NAMALWA (cell line): ENCODE results near the gene EP300.
"Not testable (repeated sequence)": the region's sequence is repeated elsewhere in the genome, so short reads cannot be mapped to it uniquely, and the experiment has no call there.

Experiments used
- DNase-seq: peaks from one replicate; pipeline ENCODE4 v3.0.0-alpha.2; 2015; ENCODE audit warnings: low spot score

EP300 gene

GRCh38 chr22:41152902-41153301 is 60.5 kb downstream of the EP300 start:
- no peak for DNase-seq

- no peak for DNase-seq
Observed at GRCh38 chr22:41157083-41157482, 64.7 kb downstream of the EP300 start.

- no peak for DNase-seq
Observed at GRCh38 chr22:41169157-41169556, 76.8 kb downstream of the EP300 start.

GRCh38 chr22:41171996-41172395 is 79.6 kb downstream of the EP300 start:
- no peak for DNase-seq

- DNase-seq, result no peak
Observed at GRCh38 chr22:41175546-41175945, 83.2 kb downstream of the EP300 start.

- DNase-seq, result no peak
Observed at GRCh38 chr22:41177040-41177621, 84.7 kb downstream of the EP300 start.

- DNase-seq, result no peak
Observed at GRCh38 chr22:41177622-41178424, 85.4 kb downstream of the EP300 start.

GRCh38 chr22:41178425-41178975 is 86.1 kb downstream of the EP300 start:
- DNase-seq, result no peak

GRCh38 chr22:41180362-41180761 is 88.0 kb downstream of the EP300 start:
- DNase-seq, result not testable (repeated sequence)

- no peak for DNase-seq
Observed at GRCh38 chr22:41180926-41181325, 88.5 kb downstream of the EP300 start.

GRCh38 chr22:41181349-41182241 is 89.2 kb downstream of the EP300 start:
- DNase-seq, result no peak

- DNase-seq, result no peak
Observed at GRCh38 chr22:41184679-41185078, 92.3 kb downstream of the EP300 start.

GRCh38 chr22:41191467-41191866 is 99.1 kb downstream of the EP300 start:
- DNase-seq, result no peak

- no peak for DNase-seq
Observed at GRCh38 chr22:41193829-41194228, 101.4 kb downstream of the EP300 start.

GRCh38 chr22:41197038-41197972 is 104.9 kb downstream of the EP300 start:
- peak; percentile 82 for DNase-seq

- DNase-seq, result peak; percentile 72
Observed at GRCh38 chr22:41198027-41198580, 105.7 kb downstream of the EP300 start.

GRCh38 chr22:41201141-41201540 is 108.7 kb downstream of the EP300 start:
- no peak for DNase-seq

- no peak for DNase-seq
Observed at GRCh38 chr22:41203118-41203517, 110.7 kb downstream of the EP300 start.

- DNase-seq, result no peak
Observed at GRCh38 chr22:41204066-41204465, 111.7 kb downstream of the EP300 start.

- peak; percentile 99 for DNase-seq
Observed at GRCh38 chr22:41204992-41205900, 112.9 kb downstream of the EP300 start, which contains the start of gene L3MBTL2. Gene L3MBTL2, plus strand, starts transcription at chr22:41205312. Its CDS starts 51 bp downstream, at chr22:41205363.
